Activated naive CD4-positive, alpha-beta T cell treated with Interleukin-2 at 50 U/mL for 16 hours (primary cell): ENCODE data around the gene FAM81A.
"Not testable (repeated sequence)": the region's sequence is repeated elsewhere in the genome, so short reads cannot be mapped to it uniquely, and the experiment has no call there.

Experiments used
- DNase-seq: peaks from one replicate; pipeline ENCODE4 v3.0.0-alpha.2; 2020

Gene FAM81A

GRCh38 chr15:59428898-59429297 lies 9.1 kb upstream of the FAM81A start:
- not testable (repeated sequence) for DNase-seq

DNA sequence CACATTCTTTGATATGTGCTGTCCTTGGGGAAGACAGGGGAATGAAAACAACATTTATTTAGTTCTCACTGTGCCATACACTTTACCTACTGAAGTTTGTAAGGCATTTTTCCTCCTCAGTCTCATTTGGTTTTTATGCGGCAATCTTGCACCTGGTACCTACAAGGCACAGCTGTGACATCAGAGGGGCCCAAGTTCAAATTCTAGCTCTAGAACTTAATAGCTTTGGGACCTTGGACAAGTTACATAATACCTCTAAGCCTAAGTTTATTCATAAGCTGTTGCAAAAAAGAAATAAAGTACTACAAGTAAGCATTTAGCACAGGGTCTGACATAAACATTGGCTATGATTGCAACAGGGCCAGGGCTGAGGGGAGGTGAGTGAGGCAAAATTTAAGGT lies 5.6 kb upstream of the FAM81A start:
- no peak for DNase-seq

GRCh38 chr15:59434481-59434880 lies 3.5 kb upstream of the FAM81A start:
- DNase-seq, result no peak

DNA sequence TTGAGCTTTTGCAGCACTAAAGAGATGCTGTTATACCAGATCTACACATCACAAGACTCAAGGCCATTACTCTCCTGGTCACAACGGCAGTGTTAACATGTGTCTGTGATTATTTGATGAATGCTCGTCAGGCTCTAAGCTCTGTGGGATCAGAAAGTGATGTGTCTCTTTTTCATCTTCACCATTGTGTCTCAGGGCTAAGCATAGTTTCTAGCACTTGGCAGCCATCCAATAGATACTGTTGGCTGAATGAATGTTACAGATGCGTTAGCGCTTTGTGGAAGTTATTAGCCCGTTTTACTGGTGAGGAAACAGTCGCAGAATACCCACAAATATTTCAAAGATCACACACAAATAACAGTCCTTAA lies 1.2 kb upstream of the FAM81A start:
- no peak for DNase-seq

GRCh38 chr15:59437142-59437816 lies 707 bp upstream of the FAM81A start:
- DNase-seq, result no peak

DNA sequence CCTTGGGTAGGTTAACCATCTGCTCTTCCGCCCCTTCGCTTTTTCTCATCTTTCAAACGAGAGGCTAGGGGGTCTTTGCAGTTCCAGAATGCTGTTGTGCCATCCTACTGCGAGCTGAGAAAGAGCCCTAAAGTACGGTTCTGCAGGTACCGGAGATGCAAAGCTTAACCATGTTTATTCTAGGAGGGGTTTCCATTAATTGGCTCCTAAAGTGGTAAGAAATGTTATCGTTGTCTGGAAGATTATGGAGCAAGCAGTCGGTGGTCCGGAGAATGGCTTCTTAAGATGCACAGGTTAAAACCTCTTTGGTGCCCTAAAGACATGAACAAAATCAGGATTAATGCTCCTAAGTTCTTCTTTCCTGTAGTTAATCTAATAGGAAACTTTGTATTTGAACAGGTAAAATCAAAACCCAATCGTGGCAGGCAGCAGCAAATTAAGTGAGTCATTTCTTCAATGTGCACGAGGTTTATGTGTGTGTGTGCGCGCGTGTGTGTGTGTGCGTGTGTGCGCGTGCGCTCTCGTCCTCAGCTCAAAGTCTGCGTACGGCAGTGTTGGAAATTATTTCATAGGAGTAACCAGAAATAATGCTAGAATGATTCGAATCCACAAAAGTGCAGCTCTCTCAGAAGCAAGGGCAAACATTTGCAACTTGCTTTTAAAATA lies 772 bp downstream of the FAM81A start:
- DNase-seq, result no peak

GRCh38 chr15:59439576-59439975 lies 1.6 kb downstream of the FAM81A start:
- DNase-seq, result no peak

DNA sequence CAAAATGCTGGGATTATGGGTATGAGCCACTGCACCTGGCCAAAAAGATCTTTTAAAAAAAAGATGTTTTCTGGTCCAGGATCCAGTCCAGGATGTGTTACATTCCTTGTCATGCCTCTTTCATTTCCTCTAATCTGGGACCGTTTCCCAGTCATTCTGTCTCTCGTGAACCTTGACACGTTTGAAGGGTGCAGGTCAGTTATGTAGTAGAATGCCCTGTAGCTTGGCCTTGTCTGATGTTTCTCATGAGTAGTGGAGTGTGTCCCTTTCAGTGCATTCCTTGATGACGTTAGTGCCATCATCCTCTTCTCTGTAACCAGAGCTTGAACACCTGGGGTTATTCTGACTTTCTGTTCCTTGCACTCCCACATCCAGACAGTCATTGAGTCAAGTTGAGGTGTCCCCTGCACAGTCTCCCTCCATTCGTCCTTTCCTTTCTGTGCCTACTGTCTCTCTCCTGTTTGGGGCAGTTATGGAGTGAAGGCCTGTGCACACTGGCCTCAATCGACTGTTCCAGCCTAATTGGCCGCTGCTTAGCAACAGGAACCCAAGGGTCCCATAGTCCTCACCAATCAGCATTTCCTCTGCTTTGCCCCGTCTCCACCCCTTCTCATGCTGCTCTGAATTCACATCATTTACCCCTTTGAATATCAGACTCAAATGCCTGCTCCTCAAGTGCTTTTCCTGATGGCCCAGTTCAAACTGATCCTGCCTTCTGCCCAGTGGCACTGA lies 5.5 kb downstream of the FAM81A start:
- DNase-seq, result no peak

- DNase-seq, result no peak
Observed at GRCh38 chr15:59444081-59444835, 6.3 kb downstream of the FAM81A start.

- DNase-seq, result no peak
Observed at GRCh38 chr15:59444980-59445545, 7.1 kb downstream of the FAM81A start.

- no peak for DNase-seq
Observed at GRCh38 chr15:59446232-59446957, 8.4 kb downstream of the FAM81A start.

- DNase-seq, result no peak
Observed at GRCh38 chr15:59447367-59447766, 9.4 kb downstream of the FAM81A start.

DNA sequence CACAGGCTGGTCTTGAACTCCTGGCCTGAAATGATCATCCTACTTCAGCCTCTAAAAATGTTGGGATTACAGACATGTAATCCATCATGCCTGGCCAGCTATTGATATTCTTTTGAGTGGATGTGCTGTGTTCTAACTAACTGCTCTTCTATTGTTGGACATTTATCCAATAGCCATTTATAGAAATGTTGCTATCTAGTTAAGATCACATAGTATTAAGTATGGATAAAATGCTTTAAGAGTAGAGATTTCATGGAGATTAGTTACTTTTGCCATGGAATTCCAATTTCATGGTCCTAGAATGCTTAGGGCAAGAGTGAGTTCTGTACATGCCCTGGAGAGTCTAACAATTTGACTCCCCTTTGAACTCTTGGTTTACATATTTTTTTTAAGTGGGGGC lies 10.9 kb downstream of the FAM81A start:
- no peak for DNase-seq

- no peak for DNase-seq
Observed at GRCh38 chr15:59453474-59454215, 15.7 kb downstream of the FAM81A start.

GRCh38 chr15:59456114-59456513 lies 18.1 kb downstream of the FAM81A start:
- no peak for DNase-seq

DNA sequence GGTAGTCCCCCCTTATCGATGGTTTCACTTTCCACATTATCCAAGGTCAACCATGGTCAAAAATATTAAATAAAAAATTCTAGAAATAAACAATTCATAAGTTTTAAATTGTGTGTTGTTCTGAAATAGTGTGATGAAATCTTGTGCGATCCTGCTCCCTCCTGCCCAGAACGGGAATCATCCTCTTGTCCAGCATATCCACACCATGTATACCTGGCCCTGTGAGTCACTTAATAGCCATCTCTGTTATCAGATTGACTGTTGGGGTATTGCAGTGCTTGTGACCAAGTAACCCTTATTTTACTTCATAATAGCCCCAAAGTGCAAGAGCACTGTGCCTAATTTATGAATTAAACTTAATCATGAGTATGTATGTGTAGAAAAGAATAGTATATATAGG lies 19.1 kb downstream of the FAM81A start:
- DNase-seq, result no peak

GRCh38 chr15:59461521-59461920 lies 23.5 kb downstream of the FAM81A start:
- DNase-seq, result no peak

DNA sequence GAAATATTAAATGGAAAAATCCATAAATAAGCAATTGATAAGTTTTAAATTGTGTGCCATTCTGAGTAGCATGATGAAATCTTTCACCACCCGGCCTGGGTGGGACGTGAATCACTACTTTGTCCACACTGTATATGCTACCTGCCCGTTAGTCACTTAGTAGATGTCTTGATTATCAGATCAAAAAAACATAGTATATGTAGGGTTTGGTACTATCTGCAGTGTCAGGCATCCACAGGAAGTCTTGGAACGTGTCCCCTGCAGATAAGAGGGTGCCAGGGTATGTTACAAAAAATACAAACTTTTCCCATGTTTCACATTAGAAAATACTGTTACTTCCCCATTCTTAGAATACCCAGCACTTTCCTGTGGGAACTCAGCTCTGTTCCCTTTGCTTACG lies 35.2 kb downstream of the FAM81A start:
- DNase-seq, result no peak

GRCh38 chr15:59475161-59475560 lies 37.2 kb downstream of the FAM81A start:
- not testable (repeated sequence) for DNase-seq

- no peak for DNase-seq
Observed at GRCh38 chr15:59484399-59484798, 46.4 kb downstream of the FAM81A start.

- DNase-seq, result no peak
Observed at GRCh38 chr15:59485036-59485435, 47.0 kb downstream of the FAM81A start.

DNA sequence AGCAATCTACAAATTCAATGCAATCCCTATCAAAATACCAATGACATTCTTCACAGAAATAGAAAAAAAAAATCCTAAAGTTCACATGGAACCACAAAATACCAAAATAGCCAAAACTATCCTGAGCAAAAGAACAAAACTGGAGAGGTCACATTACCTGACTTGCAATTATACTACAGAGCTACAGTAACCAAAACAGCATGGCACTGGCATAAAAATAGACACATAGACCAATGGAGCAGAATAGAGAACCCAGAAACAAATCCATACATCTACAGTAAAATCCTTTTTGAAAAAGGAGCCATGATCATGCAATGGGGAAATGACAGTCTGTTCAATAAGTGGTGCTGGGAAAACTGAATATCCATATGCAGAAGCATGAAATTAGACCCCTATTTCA lies 51.5 kb downstream of the FAM81A start:
- not testable (repeated sequence) for DNase-seq
